Measurements from ENCODE around the gene NIP7.

Gene NIP7

GRCh38 chr16:69318911-69319289 lies 20.7 kb upstream of the NIP7 start:
- H3K4me3 ChIP-seq (ENCODE audit: low read depth, low read length), result no peak overlapping the region
- TF ChIP-seq, protein P1, sequence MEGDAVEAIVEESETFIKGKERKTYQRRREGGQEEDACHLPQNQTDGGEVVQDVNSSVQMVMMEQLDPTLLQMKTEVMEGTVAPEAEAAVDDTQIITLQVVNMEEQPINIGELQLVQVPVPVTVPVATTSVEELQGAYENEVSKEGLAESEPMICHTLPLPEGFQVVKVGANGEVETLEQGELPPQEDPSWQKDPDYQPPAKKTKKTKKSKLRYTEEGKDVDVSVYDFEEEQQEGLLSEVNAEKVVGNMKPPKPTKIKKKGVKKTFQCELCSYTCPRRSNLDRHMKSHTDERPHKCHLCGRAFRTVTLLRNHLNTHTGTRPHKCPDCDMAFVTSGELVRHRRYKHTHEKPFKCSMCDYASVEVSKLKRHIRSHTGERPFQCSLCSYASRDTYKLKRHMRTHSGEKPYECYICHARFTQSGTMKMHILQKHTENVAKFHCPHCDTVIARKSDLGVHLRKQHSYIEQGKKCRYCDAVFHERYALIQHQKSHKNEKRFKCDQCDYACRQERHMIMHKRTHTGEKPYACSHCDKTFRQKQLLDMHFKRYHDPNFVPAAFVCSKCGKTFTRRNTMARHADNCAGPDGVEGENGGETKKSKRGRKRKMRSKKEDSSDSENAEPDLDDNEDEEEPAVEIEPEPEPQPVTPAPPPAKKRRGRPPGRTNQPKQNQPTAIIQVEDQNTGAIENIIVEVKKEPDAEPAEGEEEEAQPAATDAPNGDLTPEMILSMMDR (IDR thresholded peaks at IDR 0.05; ENCODE audit: low read depth, low read length), result no peak

DNA sequence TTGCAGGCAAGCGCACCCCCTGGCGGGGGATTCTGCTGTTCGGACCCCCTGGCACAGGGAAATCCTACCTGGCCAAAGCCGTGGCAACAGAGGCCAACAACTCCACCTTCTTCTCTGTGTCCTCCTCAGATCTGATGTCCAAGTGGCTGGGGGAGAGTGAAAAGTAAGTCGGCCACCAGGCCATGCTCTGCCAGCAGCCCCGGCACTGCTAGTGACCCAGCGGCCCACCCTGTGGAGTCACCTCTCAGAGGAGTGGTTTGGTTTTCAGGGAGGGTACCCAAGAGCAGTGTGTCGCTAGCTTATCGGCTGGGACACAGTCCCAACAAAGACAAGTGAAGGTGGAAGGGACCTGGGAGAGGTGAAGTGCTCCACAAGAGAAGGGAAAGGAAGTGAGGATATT lies 20.2 kb upstream of the NIP7 start:
- no peak overlapping the region for H3K4me3 ChIP-seq (ENCODE audit: low read depth, low read length)
- TF ChIP-seq, protein P1 (IDR thresholded peaks at IDR 0.05; ENCODE audit: low read depth, low read length), result no peak

- TF ChIP-seq, protein P1 (IDR thresholded peaks at IDR 0.05; ENCODE audit: low read depth, low read length), result no peak
- H3K4me3 ChIP-seq (ENCODE audit: low read depth, low read length), result no peak overlapping the region
These were observed 19.5 kb upstream of the NIP7 start for GRCh38 chr16:69319826-69320739.

DNA sequence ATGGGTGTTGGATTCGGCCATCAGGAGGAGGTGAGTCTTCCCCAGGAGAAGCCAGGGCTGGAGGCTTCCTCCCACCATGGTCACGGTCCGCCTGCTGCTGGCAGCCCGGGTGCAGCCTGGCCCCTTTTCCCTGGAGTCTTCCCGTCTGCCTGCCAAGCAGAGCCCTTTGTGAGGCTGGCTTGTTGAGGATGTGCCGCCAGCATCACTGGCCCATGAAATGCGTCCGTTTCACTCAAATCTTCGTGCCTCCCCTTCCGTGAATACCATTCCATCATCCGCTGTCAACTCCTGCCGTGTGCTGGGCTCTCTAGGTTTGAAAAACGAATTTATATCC lies 18.9 kb upstream of the NIP7 start:
- TF ChIP-seq, protein P1 (IDR thresholded peaks at IDR 0.05; ENCODE audit: low read depth, low read length), result no peak

DNA sequence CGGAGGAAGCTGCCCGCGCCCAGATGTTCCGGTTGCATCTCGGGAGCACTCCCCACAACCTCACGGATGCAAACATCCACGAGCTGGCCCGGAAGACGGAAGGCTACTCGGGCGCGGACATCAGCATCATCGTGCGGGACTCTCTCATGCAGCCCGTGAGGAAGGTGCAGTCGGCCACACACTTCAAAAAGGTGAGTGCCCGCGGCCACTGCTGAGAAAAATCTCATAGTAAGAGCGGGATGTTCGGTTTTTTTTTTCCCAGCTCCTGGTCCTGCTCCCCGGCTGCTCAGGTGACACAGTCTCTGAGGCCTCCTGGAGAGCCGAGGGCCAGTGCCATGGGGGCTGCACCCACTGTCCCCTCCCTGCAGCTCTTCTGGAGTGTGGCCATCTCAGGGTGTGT lies 18.5 kb upstream of the NIP7 start:
- no peak overlapping the region for H3K4me3 ChIP-seq (ENCODE audit: low read depth, low read length)
- TF ChIP-seq, protein P1 (IDR thresholded peaks at IDR 0.05; ENCODE audit: low read depth, low read length), result no peak

More for the DNA sequence above, 18.9 kb upstream of the NIP7 start:
- H3K4me3 ChIP-seq (ENCODE audit: low read depth, low read length), result no peak overlapping the region

DNA sequence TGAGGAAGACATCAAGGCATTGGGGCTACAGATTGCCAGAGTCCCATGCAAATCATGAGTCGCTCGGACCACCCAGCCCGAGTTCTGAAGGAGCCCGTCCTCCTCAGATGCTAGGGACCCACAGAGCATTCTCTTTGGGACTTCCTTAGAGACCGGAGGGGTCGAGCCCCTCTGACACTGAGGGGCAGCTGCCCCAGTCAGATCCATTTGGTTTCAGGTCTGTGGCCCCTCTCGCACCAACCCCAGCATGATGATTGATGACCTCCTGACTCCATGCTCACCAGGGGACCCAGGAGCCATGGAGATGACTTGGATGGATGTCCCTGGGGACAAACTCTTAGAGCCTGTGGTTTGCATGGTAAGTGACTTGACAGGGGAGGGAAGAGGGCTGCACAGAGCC lies 17.2 kb upstream of the NIP7 start:
- TF ChIP-seq, protein P1 (IDR thresholded peaks at IDR 0.05; ENCODE audit: low read depth, low read length), result no peak
- H3K4me3 ChIP-seq (ENCODE audit: low read depth, low read length), result no peak overlapping the region

- no peak overlapping the region for H3K4me3 ChIP-seq (ENCODE audit: low read depth, low read length)
- TF ChIP-seq, protein P1 (IDR thresholded peaks at IDR 0.05; ENCODE audit: low read depth, low read length), result no peak
These were observed 16.2 kb upstream of the NIP7 start for GRCh38 chr16:69323415-69323814.
